Coronary artery (tissue), 2 donors: Measurements from ENCODE around the gene MYBPH.

Experiments
- DNase-seq: peaks from one replicate; pipeline ENCODE4 v3.0.0-alpha.2; 2017; ENCODE audit warnings: low spot score
- H3K27ac ChIP-seq, 2 donors: fragments of 200-600 bp; sonication (generic); one replicate each; pipeline ENCODE4 v1.5.1; 2016 to 2019
- H3K4me3 ChIP-seq: fragments of 200-600 bp; sonication (generic); 2 replicates; pipeline ENCODE4 v1.5.1; 2016; ENCODE audit warnings: mild to moderate bottlenecking, moderate library complexity
- CTCF ChIP-seq: fragments of 200-600 bp; sonication (generic); IDR thresholded peaks from one replicate; pipeline ENCODE4 v1.5.1; 2019; ENCODE audit warnings: antibody characterized with exemption

The MYBPH gene

GRCh38 chr1:203126151-203126865 is 49.3 kb downstream of the MYBPH start:
- Histone ChIP-seq H3K4me3 (peak overlapping the region; percentile 64), H3K27ac (no peak overlapping the region)
- DNase-seq, result peak; percentile 57
- peak; percentile 20 for TF ChIP-seq CTCF

- no peak for TF ChIP-seq CTCF
- peak; percentile 40 for DNase-seq
- H3K27ac ChIP-seq, result no peak overlapping the region
- H3K4me3 ChIP-seq, result no peak overlapping the region
Observed at GRCh38 chr1:203124546-203125317, 50.9 kb downstream of the MYBPH start.

- no peak overlapping the region for H3K27ac ChIP-seq
- no peak for TF ChIP-seq CTCF
- peak; percentile 21 for DNase-seq
- H3K4me3 ChIP-seq, result no peak overlapping the region
Observed at GRCh38 chr1:203124011-203124410, 51.6 kb downstream of the MYBPH start.

GRCh38 chr1:203122159-203122558 is 53.5 kb downstream of the MYBPH start:
- no peak overlapping the region for H3K27ac ChIP-seq
- H3K4me3 ChIP-seq, result no peak overlapping the region
- no peak for TF ChIP-seq CTCF
- DNase-seq, result peak; percentile 35

GRCh38 chr1:203121186-203122015 is 54.2 kb downstream of the MYBPH start:
- peak; percentile 57 for DNase-seq
- Histone ChIP-seq H3K27ac (no peak overlapping the region), H3K4me3 (no peak overlapping the region)
- TF ChIP-seq CTCF, result no peak

GRCh38 chr1:203120325-203121153 is 55.1 kb downstream of the MYBPH start:
- no peak overlapping the region for H3K4me3 ChIP-seq
- no peak for TF ChIP-seq CTCF
- no peak overlapping the region for H3K27ac ChIP-seq
- peak; percentile 31 for DNase-seq
